Bronchial epithelial cell (primary cell): ENCODE measurements around the gene GXYLT1. TPM values are rescaled to one million over a fixed set of nuclear protein-coding genes. Genes with fewer than 3 reads are reported as not detected.

Source experiments
- DNase-seq: peaks from one replicate; pipeline ENCODE4 v3.0.0-alpha.2; 2010; ENCODE audit warnings: low read depth
- FAIRE-seq: peaks from 2 replicates; lab custom pipeline; 2011; peaks lifted over from hg19 to GRCh38; lab: Jason Lieb, UNC
- H3K27me3 ChIP-seq: 2 replicates; pipeline ENCODE4 v1.5.1; 2011; ENCODE audit warnings: low read length; ENCODE audit not compliant: control insufficient read depth, insufficient read depth
- H3K36me3 ChIP-seq: 2 replicates; pipeline ENCODE4 v1.5.1; 2011; ENCODE audit warnings: low read length; ENCODE audit not compliant: control insufficient read depth, insufficient read depth
- H3K4me3 ChIP-seq: 2 replicates; pipeline ENCODE4 v1.5.1; 2011; ENCODE audit warnings: mild to moderate bottlenecking, low read depth, low read length, control low read depth
- CTCF ChIP-seq: IDR thresholded peaks from 2 replicates; pipeline ENCODE4 v1.5.1; 2011; ENCODE audit warnings: mild to moderate bottlenecking, moderate library complexity, low read length, control low read depth, inconsistent platforms; ENCODE audit not compliant: insufficient read depth, severe bottlenecking
- total RNA-seq: library from RNA; depleted of rRNA; stranded (reverse); fragments of >200 nt; gene quantifications from 2 replicates; pipeline ENCODE4 v1.2.1, GENCODE V29; 2014

GXYLT1 gene
- total RNA-seq, 1 donor from 2014 or later: 9.2 TPM

GRCh38 chr12:42039577-42039976 lies 105.1 kb downstream of the GXYLT1 start:
- TF ChIP-seq CTCF: no peak
- no peak for FAIRE-seq
- no peak for DNase-seq
- Histone ChIP-seq H3K27me3 (no peaks in the 10 kb centered on the region), H3K36me3 (no peaks in the 10 kb centered on the region), H3K4me3 (no peak overlapping the region)

GRCh38 chr12:42039176-42039575 lies 105.5 kb downstream of the GXYLT1 start:
- peak; percentile 41 for DNase-seq
- no peaks in the 10 kb centered on the region for H3K36me3 ChIP-seq
- no peak for TF ChIP-seq CTCF
- H3K27me3 ChIP-seq: no peaks in the 10 kb centered on the region
- FAIRE-seq: no peak
- no peak overlapping the region for H3K4me3 ChIP-seq

- no peak for TF ChIP-seq CTCF
- no peaks in the 10 kb centered on the region for H3K27me3 ChIP-seq
- H3K36me3 ChIP-seq: no peaks in the 10 kb centered on the region
- FAIRE-seq (no peak), DNase-seq (no peak)
- H3K4me3 ChIP-seq: no peak overlapping the region
Measured at GRCh38 chr12:42031847-42032564, 112.7 kb downstream of the GXYLT1 start.

Other genes starting within 250 kb of the GXYLT1 start
- 11.8 and 14.2 TPM in 2 replicates for gene YAF2, start 93.4 kb upstream of the GXYLT1 start, total RNA-seq
- gene ZCRB1, start 181.2 kb upstream of the GXYLT1 start, total RNA-seq: 15.0 and 33.4 TPM in 2 replicates
- gene PPHLN1, start 181.3 kb upstream of the GXYLT1 start, total RNA-seq: 62.1 and 63.5 TPM in 2 replicates